Measurements from ENCODE around the gene CYP2W1. TPM values are rescaled to one million over a fixed set of nuclear protein-coding genes. Genes with fewer than 3 reads are reported as not detected.

CYP2W1 gene
- total and polyA plus RNA-seq, 4 experiments from 2014 or later = not detected

GRCh38 chr7:946256-946996, 36.6 kb upstream of the CYP2W1 start:
- H3K27me3 ChIP-seq (ENCODE audit: insufficient read depth, low read length) = no peaks in the 10 kb centered on the region
- no peaks in the 10 kb centered on the region for H3K36me3 ChIP-seq (ENCODE audit: insufficient read depth, low read length)
- intact Hi-C loops (cut with micrococcal nuclease) = no loop called here
- no peaks in the 10 kb centered on the region for H3K4me1 ChIP-seq (ENCODE audit: insufficient read depth, low read length)
- H3K4me3 ChIP-seq (ENCODE audit: low read length in 2 of 2) = no peak overlapping the region
- Mint-ChIP-seq H3K9me3 (peaks cover 0 to 2% (median 0%) of the 10 kb centered on the region in 8 donors), H3K27me3 (peaks cover 0 to 2% of the 10 kb centered on the region in 2 donors), H3K4me1 (peaks cover 0 to 3% (median under 1%) of the 10 kb centered on the region in 4 donors), H3K36me3 (no peaks in the 10 kb centered on the region), H3K27ac (no peak overlapping the region), H3K4me3 (no peak overlapping the region)
- no peak for DNase-seq
- no peaks in the 10 kb centered on the region for H3K9me3 ChIP-seq (ENCODE audit: control insufficient read depth in 1 of 2, low read length in 2 of 2)
- CTCF ChIA-PET (ENCODE audit: partially characterized antibody) = no interaction called here
- POLR2A ChIA-PET (ENCODE audit: partially characterized antibody) = no interaction called here
- H3K27ac ChIP-seq (ENCODE audit: low read depth, low read length) = no peak overlapping the region

- no peaks in the 10 kb centered on the region for H3K9me3 ChIP-seq (ENCODE audit: control insufficient read depth in 1 of 2, low read length in 2 of 2)
- intact Hi-C loops (cut with micrococcal nuclease) = no loop called here
- DNase-seq = no peak
- ChIA-PET POLR2A (ENCODE audit: partially characterized antibody) (no interaction called here), CTCF (ENCODE audit: partially characterized antibody) (no interaction called here)
- no peaks in the 10 kb centered on the region for H3K36me3 ChIP-seq (ENCODE audit: insufficient read depth, low read length)
- no peaks in the 10 kb centered on the region for H3K27me3 ChIP-seq (ENCODE audit: insufficient read depth, low read length)
- no peaks in the 10 kb centered on the region for H3K4me1 ChIP-seq (ENCODE audit: insufficient read depth, low read length)
- Mint-ChIP-seq H3K4me3 (no peak overlapping the region), H3K4me1 (peaks cover 0 to 4% (median 2%) of the 10 kb centered on the region in 4 donors), H3K9me3 (peaks cover 0 to 2% (median 0%) of the 10 kb centered on the region in 8 donors), H3K27ac (no peak overlapping the region), H3K36me3 (no peaks in the 10 kb centered on the region), H3K27me3 (no peaks in the 10 kb centered on the region)
- H3K4me3 ChIP-seq (ENCODE audit: low read length in 2 of 2) = no peak overlapping the region
- H3K27ac ChIP-seq (ENCODE audit: low read depth, low read length) = no peak overlapping the region
These were observed 35.4 kb upstream of the CYP2W1 start for GRCh38 chr7:947391-948210.

GRCh38 chr7:949021-949934, 33.7 kb upstream of the CYP2W1 start:
- peaks cover 0 to 5% (median 2%) of the 10 kb centered on the region in 4 donors for H3K4me1 Mint-ChIP-seq
- Histone ChIP-seq H3K27ac (ENCODE audit: low read depth, low read length) (no peak overlapping the region), H3K27me3 (ENCODE audit: insufficient read depth, low read length) (no peaks in the 10 kb centered on the region), H3K9me3 (ENCODE audit: control insufficient read depth in 1 of 2, low read length in 2 of 2) (no peaks in the 10 kb centered on the region), H3K4me1 (ENCODE audit: insufficient read depth, low read length) (peaks cover 5% of the 10 kb centered on the region), H3K36me3 (ENCODE audit: insufficient read depth, low read length) (no peaks in the 10 kb centered on the region), H3K4me3 (ENCODE audit: low read length in 2 of 2) (no peak overlapping the region)
- H3K4me3 Mint-ChIP-seq = peak overlapping the region in 1 of 8 donors; percentile 6
- ChIA-PET CTCF (ENCODE audit: partially characterized antibody) (no interaction called here), POLR2A (ENCODE audit: partially characterized antibody) (no interaction called here)
- DNase-seq = no peak
- peak overlapping the region in 1 of 7 donors; percentile 15 for H3K27ac Mint-ChIP-seq
- H3K36me3 Mint-ChIP-seq = no peaks in the 10 kb centered on the region
- H3K9me3 Mint-ChIP-seq = peaks cover 0 to 2% (median 0%) of the 10 kb centered on the region in 8 donors
- intact Hi-C loops (cut with micrococcal nuclease) = no loop called here
- no peaks in the 10 kb centered on the region for H3K27me3 Mint-ChIP-seq

DNA sequence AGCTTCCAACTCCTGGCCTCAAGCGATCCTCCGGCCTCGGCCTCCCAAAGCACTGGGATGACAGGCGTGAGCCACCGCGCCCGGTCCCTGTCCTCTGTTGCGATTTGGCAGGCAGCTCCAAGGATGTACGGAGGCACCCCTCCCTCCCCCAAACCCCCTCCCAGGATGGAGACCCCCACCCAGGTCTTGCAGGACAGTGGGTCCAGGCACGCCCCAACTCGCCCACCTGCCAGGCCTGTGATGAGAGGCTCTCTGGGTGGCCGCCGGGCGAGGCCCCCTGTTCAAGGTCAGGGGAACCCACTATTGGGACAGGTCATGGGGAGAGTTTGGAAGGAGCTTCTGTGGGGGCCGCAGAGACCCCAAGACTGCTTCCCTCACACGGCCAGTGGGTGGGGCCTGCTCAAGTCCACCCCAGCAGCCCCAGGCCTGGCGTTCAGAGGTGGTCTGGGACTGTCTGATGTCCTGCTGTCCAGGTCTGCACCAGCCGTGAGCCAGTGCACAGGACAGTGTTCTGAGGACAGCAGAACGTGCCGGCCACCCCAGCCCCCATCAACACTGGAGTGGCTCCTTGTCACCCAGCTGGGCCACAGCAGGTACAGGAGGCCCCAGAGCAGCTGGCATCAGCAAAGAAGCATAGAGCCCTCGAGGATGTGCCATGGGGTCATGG, 31.0 kb upstream of the CYP2W1 start:
- H3K27me3 ChIP-seq (ENCODE audit: insufficient read depth, low read length) = no peaks in the 10 kb centered on the region
- no peak for DNase-seq
- H3K36me3 ChIP-seq (ENCODE audit: insufficient read depth, low read length) = no peaks in the 10 kb centered on the region
- intact Hi-C loops (cut with micrococcal nuclease) = loop anchor here (5.0 kb wide), 1 partner anchor 165 kb away; no protein-coding TSS in a partner anchor
- H3K9me3 ChIP-seq (ENCODE audit: control insufficient read depth in 1 of 2, low read length in 2 of 2) = no peaks in the 10 kb centered on the region
- Mint-ChIP-seq H3K27ac (no peak overlapping the region), H3K4me3 (peak overlapping the region in 3 of 8 donors; percentile 15 to 72 (median 15)), H3K9me3 (peaks cover 0 to 2% (median 0%) of the 10 kb centered on the region in 8 donors), H3K27me3 (peaks cover 2 to 4% of the 10 kb centered on the region in 2 donors), H3K36me3 (peaks cover 0 to 2% of the 10 kb centered on the region in 2 donors), H3K4me1 (peaks cover 0 to 9% (median 2%) of the 10 kb centered on the region in 4 donors)
- no peak overlapping the region for H3K27ac ChIP-seq (ENCODE audit: low read depth, low read length)
- peaks cover 5% of the 10 kb centered on the region for H3K4me1 ChIP-seq (ENCODE audit: insufficient read depth, low read length)
- ChIA-PET CTCF (ENCODE audit: partially characterized antibody) (interaction anchor here (0.7 to 4.3 kb wide), 2 partner anchors 28 to 43 kb away, joined by 3 to 19 read pairs; no protein-coding TSS in a partner anchor), POLR2A (ENCODE audit: partially characterized antibody) (interaction anchor here (0.8 to 1.4 kb wide), 4 partner anchors 13 to 43 kb away, joined by 3 to 5 read pairs (median 4); no protein-coding TSS in a partner anchor)
- no peak overlapping the region for H3K4me3 ChIP-seq (ENCODE audit: low read length in 2 of 2)

DNA sequence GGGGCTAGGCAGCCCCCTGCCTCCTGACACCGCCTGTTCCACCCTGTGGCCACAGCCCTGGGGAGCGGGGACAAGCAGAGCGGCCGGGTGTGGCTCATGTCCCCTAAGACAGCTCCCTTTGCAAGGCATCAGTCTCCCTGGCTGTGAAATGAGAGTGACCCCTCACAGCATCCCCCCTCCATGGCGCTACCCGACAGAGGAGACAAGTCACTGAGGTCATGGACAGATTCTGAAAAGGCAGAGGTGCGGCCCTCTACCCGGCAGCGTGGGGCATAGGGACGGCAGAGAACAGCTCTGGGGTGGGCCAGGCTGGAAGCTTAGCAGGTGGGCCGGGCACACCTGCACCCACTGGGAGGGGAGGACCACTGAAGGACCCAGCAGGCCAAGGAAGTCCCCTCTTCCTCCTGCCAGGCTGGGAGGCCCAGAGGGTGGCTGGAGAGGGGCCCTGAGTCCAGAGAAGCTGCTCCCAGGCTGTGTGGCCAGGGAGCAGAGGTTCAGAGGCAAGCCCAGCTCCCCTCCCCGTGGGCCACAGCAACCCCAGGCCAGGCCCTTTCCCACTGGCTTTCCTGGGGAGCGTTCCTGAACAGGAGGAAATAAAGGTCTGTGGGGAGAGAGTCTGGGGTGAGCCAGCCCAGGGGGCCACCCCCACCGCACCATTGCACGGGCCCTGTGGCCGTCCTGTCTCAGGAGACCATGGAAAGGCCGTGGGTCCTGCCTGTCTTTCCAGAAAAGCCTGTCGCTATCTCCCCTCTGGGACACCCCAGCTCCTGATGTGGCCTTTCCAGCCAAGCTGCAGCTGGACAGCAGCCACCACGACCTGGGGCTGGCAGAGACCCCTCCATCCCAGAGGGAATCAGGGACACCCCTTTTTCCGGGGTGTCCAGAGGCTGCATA, 30.2 kb upstream of the CYP2W1 start:
- Mint-ChIP-seq H3K9me3 (peaks cover 0 to 2% (median 0%) of the 10 kb centered on the region in 8 donors), H3K4me3 (peak overlapping the region in 4 of 8 donors; percentile 15 to 72 (median 34)), H3K4me1 (peaks cover 0 to 9% (median 2%) of the 10 kb centered on the region in 4 donors), H3K27ac (no peak overlapping the region), H3K36me3 (peaks cover 0 to 2% of the 10 kb centered on the region in 2 donors), H3K27me3 (peaks cover 2 to 4% of the 10 kb centered on the region in 2 donors)
- ChIA-PET POLR2A (ENCODE audit: partially characterized antibody) (interaction anchor here (0.8 to 1.4 kb wide), 3 partner anchors 12 to 43 kb away, joined by 4 to 5 read pairs (median 4); no protein-coding TSS in a partner anchor), CTCF (ENCODE audit: partially characterized antibody) (interaction anchor here (0.7 to 4.3 kb wide), 3 partner anchors 29 to 44 kb away, joined by 3 to 19 read pairs (median 3); no protein-coding TSS in a partner anchor)
- Histone ChIP-seq H3K4me1 (ENCODE audit: insufficient read depth, low read length) (peaks cover 5% of the 10 kb centered on the region), H3K9me3 (ENCODE audit: control insufficient read depth in 1 of 2, low read length in 2 of 2) (no peaks in the 10 kb centered on the region), H3K36me3 (ENCODE audit: insufficient read depth, low read length) (no peaks in the 10 kb centered on the region), H3K27ac (ENCODE audit: low read depth, low read length) (no peak overlapping the region), H3K27me3 (ENCODE audit: insufficient read depth, low read length) (no peaks in the 10 kb centered on the region), H3K4me3 (ENCODE audit: low read length in 2 of 2) (no peak overlapping the region)
- intact Hi-C loops (cut with micrococcal nuclease) = loop anchor here (5.0 kb wide), 1 partner anchor 165 kb away; no protein-coding TSS in a partner anchor
- DNase-seq = no peak

All from CD4-positive, alpha-beta memory T cell (primary cell).